SK-N-MC (cell line): ENCODE results near the gene APOBEC2.

Experiments
- DNase-seq: peaks from one replicate; pipeline ENCODE4 v3.0.0-alpha.2; 2011; ENCODE audit warnings: low read depth, low spot score
- H3K27ac ChIP-seq: fragments of 200-600 bp; sonication (generic); 2 replicates; pipeline ENCODE4 v1.5.1; 2016; ENCODE audit warnings: mixed run types
- H3K36me3 ChIP-seq: fragments of 200-600 bp; sonication (generic); 2 replicates; pipeline ENCODE4 v1.6.1; 2017; ENCODE audit warnings: antibody characterized with exemption, low read length, mixed read lengths; ENCODE audit not compliant: insufficient read depth
- H3K4me3 ChIP-seq: fragments of 200-600 bp; sonication (generic); 2 replicates; pipeline ENCODE4 v1.5.1; 2016
- H3K9ac ChIP-seq: fragments of 200-600 bp; sonication (generic); 2 replicates; pipeline ENCODE4 v1.8.0; 2017; ENCODE audit warnings: mixed run types, mixed read lengths; ENCODE audit not compliant: insufficient read length
- H3K9me3 ChIP-seq: fragments of 200-600 bp; sonication (generic); 2 replicates; pipeline ENCODE4 v1.6.1; 2017; ENCODE audit warnings: low read depth, mild to moderate bottlenecking, antibody characterized with exemption, low read length, moderate library complexity, mixed read lengths
- EZH2 ChIP-seq: fragments of 200-600 bp; sonication (generic); IDR thresholded peaks from one replicate; pipeline ENCODE4 v1.6.1; 2017; ENCODE audit warnings: antibody characterized with exemption
- FOXP2 ChIP-seq: optimal IDR thresholded peaks from 2 replicates; pipeline ENCODE3; 2011; ENCODE audit warnings: mild to moderate bottlenecking, moderate library complexity; ENCODE audit not compliant: insufficient read depth; ENCODE audit errors: extremely low read length, control extremely low read depth
- POLR2AphosphoS5 ChIP-seq: IDR thresholded peaks from 2 replicates; pipeline ENCODE4 v1.6.1; 2012; ENCODE audit warnings: mild to moderate bottlenecking, low read depth, low read length, borderline replicate concordance

Gene APOBEC2

DNA sequence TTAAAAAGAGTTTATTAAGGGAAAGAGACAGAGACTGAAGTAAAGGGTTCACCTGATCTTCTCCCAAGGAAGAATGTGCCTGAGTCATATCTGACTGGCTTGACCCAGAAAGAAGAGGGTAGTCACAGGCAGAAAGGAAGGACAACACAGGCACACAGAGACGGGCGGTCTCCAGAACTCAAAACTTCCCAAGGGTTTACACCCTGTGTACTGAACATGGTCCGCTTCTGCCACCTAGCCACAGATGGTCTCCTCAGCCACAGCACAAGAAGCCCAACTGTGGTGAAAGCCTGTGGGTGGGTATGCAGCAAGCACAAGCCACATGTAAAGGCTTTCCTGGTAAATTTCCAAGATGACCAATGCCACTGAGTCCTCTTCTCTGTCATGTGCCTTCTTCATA is 31.2 kb upstream of the APOBEC2 start:
- H3K36me3 ChIP-seq = no peaks in the 10 kb centered on the region
- H3K4me3 ChIP-seq = no peak overlapping the region
- TF ChIP-seq EZH2 (no peak), FOXP2 (no peak), POLR2AphosphoS5 (no peak)
- no peak overlapping the region for H3K27ac ChIP-seq
- H3K9ac ChIP-seq = no peak overlapping the region
- no peaks in the 10 kb centered on the region for H3K9me3 ChIP-seq
- DNase-seq = no peak

DNA sequence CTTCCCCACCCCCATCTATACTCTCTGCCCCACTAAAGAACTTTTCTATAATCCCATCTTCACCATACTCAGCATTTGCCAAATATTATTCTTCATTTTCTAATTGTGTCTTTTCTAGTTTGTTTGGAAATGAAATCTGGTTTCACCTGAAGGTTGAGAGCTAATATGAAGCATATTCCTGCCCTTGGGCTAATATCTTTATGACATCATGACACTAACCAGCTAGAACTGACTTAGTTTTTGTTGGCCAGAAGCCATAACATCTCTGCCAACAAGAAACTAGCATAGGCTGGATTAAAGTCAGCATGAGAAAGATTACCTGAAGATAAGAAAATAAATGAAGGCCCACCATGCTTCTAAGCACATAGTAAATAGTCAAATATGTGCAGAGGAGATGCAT is 30.7 kb upstream of the APOBEC2 start:
- H3K27ac ChIP-seq = no peak overlapping the region
- H3K36me3 ChIP-seq = no peaks in the 10 kb centered on the region
- H3K9ac ChIP-seq = no peak overlapping the region
- no peak for DNase-seq
- TF ChIP-seq POLR2AphosphoS5 (no peak), EZH2 (no peak), FOXP2 (no peak)
- H3K9me3 ChIP-seq = no peaks in the 10 kb centered on the region
- H3K4me3 ChIP-seq = no peak overlapping the region

- no peak for DNase-seq
- Histone ChIP-seq H3K27ac (no peak overlapping the region), H3K4me3 (no peak overlapping the region), H3K9me3 (no peaks in the 10 kb centered on the region), H3K36me3 (no peaks in the 10 kb centered on the region), H3K9ac (no peak overlapping the region)
- TF ChIP-seq POLR2AphosphoS5 (no peak), EZH2 (no peak), FOXP2 (no peak)
Observed at GRCh38 chr6:41023114-41023513, 29.9 kb upstream of the APOBEC2 start.

- Histone ChIP-seq H3K27ac (no peak overlapping the region), H3K4me3 (no peak overlapping the region), H3K9ac (no peak overlapping the region), H3K36me3 (no peaks in the 10 kb centered on the region), H3K9me3 (no peaks in the 10 kb centered on the region)
- TF ChIP-seq EZH2 = no peak
- TF ChIP-seq FOXP2 = no peak
- TF ChIP-seq POLR2AphosphoS5 = no peak
- no peak for DNase-seq
Observed at GRCh38 chr6:41025966-41026530, 27.0 kb upstream of the APOBEC2 start.

GRCh38 chr6:41027241-41027640 is 25.8 kb upstream of the APOBEC2 start:
- no peak overlapping the region for H3K9ac ChIP-seq
- H3K27ac ChIP-seq = no peak overlapping the region
- no peak for TF ChIP-seq FOXP2
- TF ChIP-seq POLR2AphosphoS5 = no peak
- TF ChIP-seq EZH2 = no peak
- no peak for DNase-seq
- H3K4me3 ChIP-seq = no peak overlapping the region
- H3K36me3 ChIP-seq = no peaks in the 10 kb centered on the region
- H3K9me3 ChIP-seq = no peaks in the 10 kb centered on the region

GRCh38 chr6:41027799-41028560 is 25.0 kb upstream of the APOBEC2 start:
- Histone ChIP-seq H3K9ac (no peak overlapping the region), H3K36me3 (no peaks in the 10 kb centered on the region), H3K9me3 (no peaks in the 10 kb centered on the region), H3K27ac (no peak overlapping the region), H3K4me3 (no peak overlapping the region)
- DNase-seq = no peak
- TF ChIP-seq POLR2AphosphoS5 (no peak), EZH2 (no peak), FOXP2 (no peak)

DNA sequence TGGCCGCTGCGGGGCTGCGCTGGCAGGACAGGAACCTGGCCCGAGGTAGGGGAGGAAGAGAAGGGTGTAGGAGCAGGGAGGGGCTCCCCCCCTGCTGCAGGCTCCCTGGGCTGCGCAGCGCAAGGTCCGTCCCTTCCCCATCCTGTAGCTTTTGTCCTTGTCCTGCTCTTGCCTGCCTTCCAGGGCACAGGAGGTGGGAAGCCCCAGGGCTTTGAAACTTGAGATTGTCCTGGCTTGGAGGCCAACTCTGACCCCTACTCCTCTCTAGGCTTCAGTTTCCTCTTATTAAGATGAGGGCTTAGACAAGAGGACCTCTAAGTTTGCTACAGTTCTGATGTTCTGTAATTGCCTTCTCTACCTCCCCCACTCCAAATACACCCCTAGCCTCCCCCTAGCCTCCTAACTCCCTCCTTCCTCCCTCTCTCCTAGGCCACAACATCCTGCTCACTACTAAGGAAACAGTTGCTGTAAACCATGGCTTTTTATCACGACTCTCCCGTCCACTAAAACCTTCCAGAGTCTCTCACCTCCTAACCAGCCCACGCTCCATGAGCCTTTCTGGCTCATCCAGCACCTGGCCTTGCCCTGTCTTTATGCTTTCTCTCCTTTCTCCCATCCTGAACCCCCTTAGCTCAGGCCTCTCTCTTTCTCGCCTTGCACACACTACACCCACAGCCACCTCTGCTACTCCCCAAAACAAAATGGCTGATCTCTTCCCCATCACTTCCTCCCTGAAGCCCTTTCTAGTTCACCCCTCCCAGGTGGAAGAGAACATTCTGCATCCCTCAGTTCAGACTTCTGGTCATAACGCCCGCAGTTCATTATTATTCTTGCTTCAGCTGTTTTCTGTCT is 24.2 kb upstream of the APOBEC2 start:
- no peak overlapping the region for H3K9ac ChIP-seq
- no peaks in the 10 kb centered on the region for H3K36me3 ChIP-seq
- no peak overlapping the region for H3K27ac ChIP-seq
- H3K9me3 ChIP-seq = no peaks in the 10 kb centered on the region
- no peak overlapping the region for H3K4me3 ChIP-seq
- DNase-seq = no peak
- no peak for TF ChIP-seq FOXP2
- TF ChIP-seq EZH2 = no peak
- no peak for TF ChIP-seq POLR2AphosphoS5

- no peak for DNase-seq
- H3K9me3 ChIP-seq = no peaks in the 10 kb centered on the region
- no peak for TF ChIP-seq POLR2AphosphoS5
- no peak for TF ChIP-seq FOXP2
- TF ChIP-seq EZH2 = no peak
- H3K36me3 ChIP-seq = no peaks in the 10 kb centered on the region
- H3K27ac ChIP-seq = no peak overlapping the region
- no peak overlapping the region for H3K9ac ChIP-seq
- H3K4me3 ChIP-seq = no peak overlapping the region
Observed at GRCh38 chr6:41032830-41033229, 20.2 kb upstream of the APOBEC2 start.
